ENCODE results near the gene ABTB2. TPM values are rescaled to one million over a fixed set of nuclear protein-coding genes. Genes with fewer than 3 reads are reported as not detected.

Gene ABTB2
- total RNA-seq, 1 donor from 2014 or later: 73.0 TPM

DNA sequence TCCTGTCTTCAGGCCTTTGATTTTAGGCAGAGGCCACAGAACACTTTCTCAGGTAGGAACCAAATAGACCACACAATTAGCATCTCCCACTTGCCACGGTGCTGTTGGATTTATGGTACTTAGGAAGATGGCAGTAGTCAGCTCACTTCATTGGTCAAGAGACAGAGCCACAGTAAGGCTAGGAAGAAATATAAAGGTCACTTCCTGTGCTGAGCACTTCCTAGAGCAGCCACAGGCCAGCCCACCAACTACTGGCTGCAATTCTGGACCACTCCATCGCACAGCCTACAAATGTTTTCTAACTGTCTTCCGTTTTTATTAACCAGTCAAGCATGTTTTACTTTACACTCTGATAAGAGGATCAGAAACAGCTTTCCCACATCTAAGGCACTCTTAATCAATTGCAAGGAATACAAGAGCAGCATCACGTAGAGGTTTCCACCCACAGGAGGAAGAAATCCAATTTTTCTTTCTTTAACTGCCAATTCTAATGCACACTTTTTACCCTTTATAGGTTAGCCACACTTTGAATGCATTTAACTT, 54.7 kb downstream of the ABTB2 start:
- H3K4me1 Mint-ChIP-seq: peaks cover 37% of the 10 kb centered on the region
- H3K4me3 Mint-ChIP-seq: no peak overlapping the region
- peaks cover 2% of the 10 kb centered on the region for H3K36me3 Mint-ChIP-seq (ENCODE audit: low read depth)
- DNase-seq (no peak), ATAC-seq (ENCODE audit: low read depth) (no peak)
- H3K27ac Mint-ChIP-seq: no peak overlapping the region
- ChIA-PET POLR2A (no interaction called here), CTCF (no interaction called here)
- intact Hi-C loops (cut with micrococcal nuclease): no loop called here
- TF ChIP-seq, protein P1, sequence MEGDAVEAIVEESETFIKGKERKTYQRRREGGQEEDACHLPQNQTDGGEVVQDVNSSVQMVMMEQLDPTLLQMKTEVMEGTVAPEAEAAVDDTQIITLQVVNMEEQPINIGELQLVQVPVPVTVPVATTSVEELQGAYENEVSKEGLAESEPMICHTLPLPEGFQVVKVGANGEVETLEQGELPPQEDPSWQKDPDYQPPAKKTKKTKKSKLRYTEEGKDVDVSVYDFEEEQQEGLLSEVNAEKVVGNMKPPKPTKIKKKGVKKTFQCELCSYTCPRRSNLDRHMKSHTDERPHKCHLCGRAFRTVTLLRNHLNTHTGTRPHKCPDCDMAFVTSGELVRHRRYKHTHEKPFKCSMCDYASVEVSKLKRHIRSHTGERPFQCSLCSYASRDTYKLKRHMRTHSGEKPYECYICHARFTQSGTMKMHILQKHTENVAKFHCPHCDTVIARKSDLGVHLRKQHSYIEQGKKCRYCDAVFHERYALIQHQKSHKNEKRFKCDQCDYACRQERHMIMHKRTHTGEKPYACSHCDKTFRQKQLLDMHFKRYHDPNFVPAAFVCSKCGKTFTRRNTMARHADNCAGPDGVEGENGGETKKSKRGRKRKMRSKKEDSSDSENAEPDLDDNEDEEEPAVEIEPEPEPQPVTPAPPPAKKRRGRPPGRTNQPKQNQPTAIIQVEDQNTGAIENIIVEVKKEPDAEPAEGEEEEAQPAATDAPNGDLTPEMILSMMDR (IDR thresholded peaks at IDR 0.05): no peak
- H3K27me3 Mint-ChIP-seq: no peaks in the 10 kb centered on the region
- H3K9me3 Mint-ChIP-seq: no peaks in the 10 kb centered on the region

GRCh38 chr11:34302046-34302921, 55.5 kb downstream of the ABTB2 start:
- no peaks in the 10 kb centered on the region for H3K27me3 Mint-ChIP-seq
- intact Hi-C loops (cut with micrococcal nuclease): no loop called here
- DNase-seq: no peak
- H3K4me1 Mint-ChIP-seq: peaks cover 35% of the 10 kb centered on the region
- POLR2A ChIA-PET: no interaction called here
- H3K36me3 Mint-ChIP-seq (ENCODE audit: low read depth): peaks cover 2% of the 10 kb centered on the region
- no peaks in the 10 kb centered on the region for H3K9me3 Mint-ChIP-seq
- no peak for ATAC-seq (ENCODE audit: low read depth)
- CTCF ChIA-PET: no interaction called here
- H3K4me3 Mint-ChIP-seq: no peak overlapping the region
- TF ChIP-seq, protein P1 (IDR thresholded peaks at IDR 0.05): no peak
- H3K27ac Mint-ChIP-seq: no peak overlapping the region

- peaks cover 35% of the 10 kb centered on the region for H3K4me1 Mint-ChIP-seq
- H3K27me3 Mint-ChIP-seq: no peaks in the 10 kb centered on the region
- CTCF ChIA-PET: no interaction called here
- H3K4me3 Mint-ChIP-seq: peak overlapping the region; percentile 51
- TF ChIP-seq, protein P1 (IDR thresholded peaks at IDR 0.05): no peak
- intact Hi-C loops (cut with micrococcal nuclease): no loop called here
- no peaks in the 10 kb centered on the region for H3K9me3 Mint-ChIP-seq
- ATAC-seq (ENCODE audit: low read depth): no peak
- peak overlapping the region; percentile 32 for H3K27ac Mint-ChIP-seq
- POLR2A ChIA-PET: interaction anchor here (0.5 to 0.6 kb wide), 2 partner anchors 14 to 35 kb away, joined by 4 read pairs; no protein-coding TSS in a partner anchor
- H3K36me3 Mint-ChIP-seq (ENCODE audit: low read depth): peaks cover 2% of the 10 kb centered on the region
- no peak for DNase-seq
Measured at GRCh38 chr11:34300926-34301295, 56.9 kb downstream of the ABTB2 start.

GRCh38 chr11:34300026-34300925, 57.5 kb downstream of the ABTB2 start:
- Mint-ChIP-seq H3K9me3 (no peaks in the 10 kb centered on the region), H3K27ac (peak overlapping the region; percentile 32), H3K36me3 (ENCODE audit: low read depth) (peaks cover 2% of the 10 kb centered on the region), H3K27me3 (no peaks in the 10 kb centered on the region), H3K4me3 (peak overlapping the region; percentile 51), H3K4me1 (peaks cover 35% of the 10 kb centered on the region)
- no peak for DNase-seq
- TF ChIP-seq, protein P1 (IDR thresholded peaks at IDR 0.05): no peak
- intact Hi-C loops (cut with micrococcal nuclease): no loop called here
- ChIA-PET POLR2A (interaction anchor here (0.5 kb wide), 1 partner anchor 34 kb away, joined by 4 read pairs; no protein-coding TSS in a partner anchor), CTCF (no interaction called here)
- no peak for ATAC-seq (ENCODE audit: low read depth)

Measured in activated B cell treated with CpG ODN at 0.5 μM for 24 hours (primary cell).